Vagina (tissue), 2 donors: ENCODE measurements around the gene PGP.

Source experiments
- POLR2A ChIP-seq, 2 donors: fragments of 450-650 bp; IDR thresholded peaks; one replicate each; pipeline ENCODE4 v1.6.1; 2017; ENCODE audit warnings: antibody characterized with exemption in 2 of 2, mild to moderate bottlenecking in 2 of 2, moderate library complexity in 2 of 2
- POLR2AphosphoS5 ChIP-seq, 2 donors: sonication (generic); formaldehyde crosslinking; IDR thresholded peaks; one replicate each; pipeline ENCODE4 v1.9.0; 2017; ENCODE audit warnings: antibody characterized with exemption in 2 of 2, mild to moderate bottlenecking in 2 of 2, low read depth in 1 of 2; ENCODE audit not compliant: insufficient read depth in 1 of 2
- TF ChIP-seq, protein P1 (sequence below), 3 experiments: fragments of 450-650 bp in 2 of 3; fragments of 200-600 bp in 1 of 3; sonication (generic) in 1 of 3; IDR thresholded peaks; one replicate each; pipeline ENCODE4 v1.5.1; 2017 to 2019; ENCODE audit warnings: antibody characterized with exemption in 3 of 3, mild to moderate bottlenecking in 2 of 3, moderate library complexity in 2 of 3

DNA sequence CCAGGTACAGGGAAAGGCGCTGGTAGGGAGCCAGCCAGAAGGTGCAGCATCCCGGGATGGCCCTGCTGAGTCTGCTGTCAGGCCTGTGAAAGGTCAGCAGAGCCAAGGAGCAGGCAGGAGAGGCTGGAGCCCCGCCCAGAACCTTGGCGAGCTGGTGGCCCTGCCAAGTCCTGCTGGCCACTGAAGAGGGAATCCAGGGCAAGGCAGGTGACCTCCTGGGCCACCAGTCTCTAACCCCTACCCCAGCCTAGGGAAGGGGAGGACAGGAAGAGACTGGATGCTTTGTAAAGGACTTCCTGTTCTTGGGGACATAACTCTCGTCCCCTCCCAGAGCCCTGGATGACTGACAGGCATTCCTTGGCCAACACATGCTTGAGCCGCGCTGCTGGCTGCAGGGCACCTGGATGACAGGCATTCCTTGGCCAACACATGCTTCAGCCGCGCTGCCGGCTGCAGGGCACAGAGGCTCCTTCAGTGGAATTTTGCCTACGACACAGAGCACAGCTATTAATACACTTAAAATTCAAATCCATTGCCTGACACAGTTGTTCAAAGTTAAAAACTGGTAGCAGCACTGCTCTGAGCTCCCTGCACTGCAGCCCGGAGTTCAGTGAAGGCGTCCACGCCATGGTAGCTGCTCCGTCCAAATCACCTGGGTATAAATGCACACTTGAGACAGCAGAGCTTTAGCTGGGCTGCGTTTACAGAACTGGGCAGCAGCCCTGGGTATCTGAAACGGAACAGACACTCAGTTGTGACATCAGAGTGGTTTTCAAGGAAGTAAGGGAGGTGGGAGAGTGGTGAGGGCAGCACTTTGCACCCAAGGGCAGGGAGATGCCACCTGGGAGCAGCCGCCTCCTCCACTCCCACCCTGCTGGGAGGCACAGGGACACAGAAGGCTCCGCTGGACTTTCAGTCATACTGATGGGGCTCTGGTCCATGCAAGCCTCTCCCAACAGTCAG, 2.0 kb downstream of the PGP start:
- no peak for TF ChIP-seq POLR2A (IDR thresholded peaks at IDR 0.05)
- TF ChIP-seq, protein P1, sequence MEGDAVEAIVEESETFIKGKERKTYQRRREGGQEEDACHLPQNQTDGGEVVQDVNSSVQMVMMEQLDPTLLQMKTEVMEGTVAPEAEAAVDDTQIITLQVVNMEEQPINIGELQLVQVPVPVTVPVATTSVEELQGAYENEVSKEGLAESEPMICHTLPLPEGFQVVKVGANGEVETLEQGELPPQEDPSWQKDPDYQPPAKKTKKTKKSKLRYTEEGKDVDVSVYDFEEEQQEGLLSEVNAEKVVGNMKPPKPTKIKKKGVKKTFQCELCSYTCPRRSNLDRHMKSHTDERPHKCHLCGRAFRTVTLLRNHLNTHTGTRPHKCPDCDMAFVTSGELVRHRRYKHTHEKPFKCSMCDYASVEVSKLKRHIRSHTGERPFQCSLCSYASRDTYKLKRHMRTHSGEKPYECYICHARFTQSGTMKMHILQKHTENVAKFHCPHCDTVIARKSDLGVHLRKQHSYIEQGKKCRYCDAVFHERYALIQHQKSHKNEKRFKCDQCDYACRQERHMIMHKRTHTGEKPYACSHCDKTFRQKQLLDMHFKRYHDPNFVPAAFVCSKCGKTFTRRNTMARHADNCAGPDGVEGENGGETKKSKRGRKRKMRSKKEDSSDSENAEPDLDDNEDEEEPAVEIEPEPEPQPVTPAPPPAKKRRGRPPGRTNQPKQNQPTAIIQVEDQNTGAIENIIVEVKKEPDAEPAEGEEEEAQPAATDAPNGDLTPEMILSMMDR (IDR thresholded peaks at IDR 0.05) = no peak
- TF ChIP-seq POLR2AphosphoS5 (IDR thresholded peaks at IDR 0.05; ENCODE audit: insufficient read depth in 1 of 2, low read depth in 1 of 2) = no peak
